ENCODE results near the gene ATP8A2. TPM values are rescaled to one million over a fixed set of nuclear protein-coding genes. Genes with fewer than 3 reads are reported as not detected.

Gene ATP8A2
- total RNA-seq, 4 donors from 2014 or later: 0.13 to 0.24 (median 0.20) TPM

DNA sequence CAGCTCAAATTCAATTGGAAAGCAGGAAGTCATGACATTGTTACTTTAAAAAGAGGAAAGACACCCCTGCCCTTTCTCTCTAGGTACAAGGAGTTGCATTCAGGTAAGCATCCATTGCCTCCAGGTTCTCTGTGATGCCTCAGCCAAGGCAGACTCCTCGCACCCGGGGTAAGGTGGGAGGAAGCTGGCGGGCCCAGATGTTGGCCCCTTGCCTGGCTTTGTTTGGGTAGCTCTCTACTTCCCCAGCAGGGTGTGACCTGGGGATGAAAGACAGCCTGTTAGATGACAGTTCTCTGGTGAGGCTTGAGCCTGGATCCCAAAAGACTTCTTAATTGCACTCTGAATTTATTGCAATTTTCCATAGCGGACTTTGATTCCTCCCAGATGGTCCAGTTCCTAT lies 654.4 kb downstream of the ATP8A2 start:
- H3K27ac ChIP-seq: no peak overlapping the region
- H3K36me3 ChIP-seq: no peaks in the 10 kb centered on the region
- H3K27me3 ChIP-seq: no peaks in the 10 kb centered on the region
- H3K4me1 ChIP-seq: peaks cover 20% of the 10 kb centered on the region
- no peaks in the 10 kb centered on the region for H3K9me3 ChIP-seq
- H3K4me3 ChIP-seq: no peak overlapping the region
- 45% methylated on average over 4 of the region's 4 CpGs for WGBS
- TF ChIP-seq POLR2AphosphoS5 (IDR thresholded peaks at IDR 0.05): no peak
- no peak for TF ChIP-seq POLR2A (IDR thresholded peaks at IDR 0.05)
- TF ChIP-seq, protein P1, sequence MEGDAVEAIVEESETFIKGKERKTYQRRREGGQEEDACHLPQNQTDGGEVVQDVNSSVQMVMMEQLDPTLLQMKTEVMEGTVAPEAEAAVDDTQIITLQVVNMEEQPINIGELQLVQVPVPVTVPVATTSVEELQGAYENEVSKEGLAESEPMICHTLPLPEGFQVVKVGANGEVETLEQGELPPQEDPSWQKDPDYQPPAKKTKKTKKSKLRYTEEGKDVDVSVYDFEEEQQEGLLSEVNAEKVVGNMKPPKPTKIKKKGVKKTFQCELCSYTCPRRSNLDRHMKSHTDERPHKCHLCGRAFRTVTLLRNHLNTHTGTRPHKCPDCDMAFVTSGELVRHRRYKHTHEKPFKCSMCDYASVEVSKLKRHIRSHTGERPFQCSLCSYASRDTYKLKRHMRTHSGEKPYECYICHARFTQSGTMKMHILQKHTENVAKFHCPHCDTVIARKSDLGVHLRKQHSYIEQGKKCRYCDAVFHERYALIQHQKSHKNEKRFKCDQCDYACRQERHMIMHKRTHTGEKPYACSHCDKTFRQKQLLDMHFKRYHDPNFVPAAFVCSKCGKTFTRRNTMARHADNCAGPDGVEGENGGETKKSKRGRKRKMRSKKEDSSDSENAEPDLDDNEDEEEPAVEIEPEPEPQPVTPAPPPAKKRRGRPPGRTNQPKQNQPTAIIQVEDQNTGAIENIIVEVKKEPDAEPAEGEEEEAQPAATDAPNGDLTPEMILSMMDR (IDR thresholded peaks at IDR 0.05): no peak
- TF ChIP-seq EP300 (IDR thresholded peaks at IDR 0.05): no peak
- DNase-seq (ENCODE audit: low spot score in 2 of 2): no peak

GRCh38 chr13:26029581-26030136 lies 657.9 kb downstream of the ATP8A2 start:
- Histone ChIP-seq H3K9me3 (no peaks in the 10 kb centered on the region), H3K27ac (no peak overlapping the region), H3K27me3 (no peaks in the 10 kb centered on the region), H3K4me3 (no peak overlapping the region), H3K4me1 (no peaks in the 10 kb centered on the region), H3K36me3 (no peaks in the 10 kb centered on the region)
- 80% methylated on average over 3 of the region's 4 CpGs for WGBS
- TF ChIP-seq, protein P1 (IDR thresholded peaks at IDR 0.05): no peak
- TF ChIP-seq POLR2AphosphoS5 (IDR thresholded peaks at IDR 0.05) (no peak), POLR2A (IDR thresholded peaks at IDR 0.05) (no peak), EP300 (IDR thresholded peaks at IDR 0.05) (no peak)
- DNase-seq (ENCODE audit: low spot score in 2 of 2): no peak

- 86% methylated on average over 4 of the region's 4 CpGs for WGBS
- TF ChIP-seq EP300 (IDR thresholded peaks at IDR 0.05) (no peak), POLR2AphosphoS5 (IDR thresholded peaks at IDR 0.05) (no peak), POLR2A (IDR thresholded peaks at IDR 0.05) (no peak)
- TF ChIP-seq, protein P1 (IDR thresholded peaks at IDR 0.05): no peak
- Histone ChIP-seq H3K9me3 (no peaks in the 10 kb centered on the region), H3K4me1 (no peaks in the 10 kb centered on the region), H3K4me3 (no peak overlapping the region), H3K27ac (no peak overlapping the region), H3K27me3 (no peaks in the 10 kb centered on the region), H3K36me3 (no peaks in the 10 kb centered on the region)
- DNase-seq (ENCODE audit: low spot score in 2 of 2): no peak
These were observed 658.6 kb downstream of the ATP8A2 start for GRCh38 chr13:26030331-26030730.

- TF ChIP-seq POLR2AphosphoS5 (IDR thresholded peaks at IDR 0.05) (no peak), EP300 (IDR thresholded peaks at IDR 0.05) (no peak), POLR2A (IDR thresholded peaks at IDR 0.05) (no peak)
- TF ChIP-seq, protein P1 (IDR thresholded peaks at IDR 0.05): no peak
- Histone ChIP-seq H3K9me3 (no peaks in the 10 kb centered on the region), H3K27me3 (no peaks in the 10 kb centered on the region), H3K4me3 (no peak overlapping the region), H3K27ac (no peak overlapping the region), H3K4me1 (no peaks in the 10 kb centered on the region), H3K36me3 (no peaks in the 10 kb centered on the region)
- WGBS: 77% methylated on average over 3 of the region's 3 CpGs
- no peak for DNase-seq (ENCODE audit: low spot score in 2 of 2)
These were observed 662.2 kb downstream of the ATP8A2 start for GRCh38 chr13:26034018-26034417.

DNA sequence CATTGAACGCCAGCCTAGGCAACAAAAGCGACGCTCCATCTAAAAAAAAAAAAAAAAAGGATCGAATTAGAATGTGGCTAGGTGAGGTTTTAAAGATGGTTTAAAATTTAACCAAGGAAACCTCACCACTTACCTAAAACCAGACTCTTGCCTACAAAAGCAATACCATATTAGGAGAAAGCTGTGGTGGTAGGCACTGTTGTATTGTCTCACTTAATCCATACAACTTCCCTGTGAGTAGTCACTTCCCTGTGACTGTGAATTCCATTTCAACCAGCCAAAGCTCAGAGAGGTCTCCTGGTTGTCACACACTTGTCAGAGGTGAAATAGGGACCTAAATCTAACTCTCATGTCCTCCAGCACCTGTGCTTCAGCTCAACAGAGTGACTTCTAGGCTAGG lies 664.6 kb downstream of the ATP8A2 start:
- no peaks in the 10 kb centered on the region for H3K9me3 ChIP-seq
- 94% methylated on average over 4 of the region's 4 CpGs for WGBS
- H3K4me1 ChIP-seq: no peaks in the 10 kb centered on the region
- H3K27ac ChIP-seq: no peak overlapping the region
- H3K4me3 ChIP-seq: no peak overlapping the region
- H3K27me3 ChIP-seq: no peaks in the 10 kb centered on the region
- no peak for DNase-seq (ENCODE audit: low spot score in 2 of 2)
- TF ChIP-seq EP300 (IDR thresholded peaks at IDR 0.05) (no peak), POLR2AphosphoS5 (IDR thresholded peaks at IDR 0.05) (no peak), POLR2A (IDR thresholded peaks at IDR 0.05) (no peak)
- TF ChIP-seq, protein P1 (IDR thresholded peaks at IDR 0.05): no peak
- H3K36me3 ChIP-seq: no peaks in the 10 kb centered on the region
